ENCODE measurements around the gene USP40.

GRCh38 chr2:233611284-233611683 lies 44.7 kb upstream of the USP40 start:
- no peak for TF ChIP-seq CTCF (IDR thresholded peaks at IDR 0.05)
- no peak for TF ChIP-seq POLR2A (IDR thresholded peaks at IDR 0.05)

Measured in thyroid gland (tissue), 4 donors.